H1 (cell line): Measurements from ENCODE around the gene EEPD1.

Experiments used
- CEBPB ChIP-seq: IDR thresholded peaks from 2 replicates; pipeline ENCODE4 v1.6.1; 2012; ENCODE audit warnings: low read depth, low read length
- HDAC2 ChIP-seq, 2 experiments: fragments of 300-600 bp in 1 of 2; sonication (generic) in 1 of 2; IDR thresholded peaks; 2 replicates each; pipeline ENCODE4 v1.6.1; 2011 to 2012; ENCODE audit warnings: low read depth in 2 of 2, low read length in 2 of 2, mild to moderate bottlenecking in 2 of 2, moderate library complexity in 2 of 2, borderline replicate concordance in 1 of 2, inconsistent platforms in 1 of 2
- JUN ChIP-seq: IDR thresholded peaks from 2 replicates; pipeline ENCODE4 v1.6.1; 2011; ENCODE audit warnings: low read depth, mild to moderate bottlenecking, improper control_type of control experiment, low read length
- MAFK ChIP-seq: IDR thresholded peaks from 2 replicates; pipeline ENCODE4 v1.6.1; 2012; ENCODE audit warnings: low read depth, mild to moderate bottlenecking, improper control_type of control experiment, low read length
- POLR2AphosphoS5 ChIP-seq: IDR thresholded peaks from 2 replicates; pipeline ENCODE4 v1.6.1; 2011; ENCODE audit warnings: low read depth, low read length
- TF ChIP-seq, protein P1 (sequence below), 3 experiments: IDR thresholded peaks; 1 replicate in 2 of 3; 2 replicates in 1 of 3; pipeline versions ENCODE4 v1.5.1 to v1.6.1; 2011; ENCODE audit warnings: low read length in 3 of 3, mild to moderate bottlenecking in 3 of 3, inconsistent platforms in 2 of 3, low read depth in 1 of 3, moderate library complexity in 1 of 3; ENCODE audit not compliant: insufficient read depth in 1 of 3; ENCODE audit errors: control extremely low read depth in 1 of 3

DNA sequence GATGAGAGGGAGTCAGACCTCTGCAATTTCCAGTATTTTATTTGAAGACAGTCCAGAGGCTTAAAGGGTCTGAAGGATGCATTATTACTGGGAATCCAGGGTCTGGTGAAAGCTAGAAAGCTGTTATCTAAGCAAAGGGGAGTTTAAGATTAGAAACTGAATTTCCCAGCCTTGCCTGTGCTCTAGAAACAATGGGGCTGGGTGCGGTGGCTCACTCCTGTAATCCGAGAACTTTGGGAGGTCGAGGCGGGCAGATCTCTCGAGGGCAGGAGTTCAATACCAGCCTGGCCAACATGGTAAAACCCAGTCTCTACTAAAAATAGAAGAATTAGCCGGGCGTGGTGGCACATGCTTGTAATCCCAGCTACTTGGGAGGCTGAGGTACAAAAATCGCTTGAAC is 165.1 kb downstream of the EEPD1 start:
- TF ChIP-seq MAFK (no peak), CEBPB (no peak), HDAC2 (IDR thresholded peaks at IDR 0.05; ENCODE audit: borderline replicate concordance in 1 of 2, low read depth in 2 of 2, low read length in 2 of 2) (no peak), JUN (no peak), POLR2AphosphoS5 (no peak)
- TF ChIP-seq, protein P1, sequence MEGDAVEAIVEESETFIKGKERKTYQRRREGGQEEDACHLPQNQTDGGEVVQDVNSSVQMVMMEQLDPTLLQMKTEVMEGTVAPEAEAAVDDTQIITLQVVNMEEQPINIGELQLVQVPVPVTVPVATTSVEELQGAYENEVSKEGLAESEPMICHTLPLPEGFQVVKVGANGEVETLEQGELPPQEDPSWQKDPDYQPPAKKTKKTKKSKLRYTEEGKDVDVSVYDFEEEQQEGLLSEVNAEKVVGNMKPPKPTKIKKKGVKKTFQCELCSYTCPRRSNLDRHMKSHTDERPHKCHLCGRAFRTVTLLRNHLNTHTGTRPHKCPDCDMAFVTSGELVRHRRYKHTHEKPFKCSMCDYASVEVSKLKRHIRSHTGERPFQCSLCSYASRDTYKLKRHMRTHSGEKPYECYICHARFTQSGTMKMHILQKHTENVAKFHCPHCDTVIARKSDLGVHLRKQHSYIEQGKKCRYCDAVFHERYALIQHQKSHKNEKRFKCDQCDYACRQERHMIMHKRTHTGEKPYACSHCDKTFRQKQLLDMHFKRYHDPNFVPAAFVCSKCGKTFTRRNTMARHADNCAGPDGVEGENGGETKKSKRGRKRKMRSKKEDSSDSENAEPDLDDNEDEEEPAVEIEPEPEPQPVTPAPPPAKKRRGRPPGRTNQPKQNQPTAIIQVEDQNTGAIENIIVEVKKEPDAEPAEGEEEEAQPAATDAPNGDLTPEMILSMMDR (IDR thresholded peaks at IDR 0.05; ENCODE audit: control extremely low read depth in 1 of 3, insufficient read depth in 1 of 3, low read depth in 1 of 3, low read length in 3 of 3), result no peak
